IPS-18a (cell line): ENCODE results near the gene TBC1D7.

ENCODE experiments used
- H3K27ac ChIP-seq: one replicate; pipeline ENCODE4 v1.5.1; 2013; ENCODE audit warnings: low read length
- H3K27me3 ChIP-seq: one replicate; pipeline ENCODE4 v1.6.1; 2013; ENCODE audit warnings: mild to moderate bottlenecking, low read length; ENCODE audit not compliant: control insufficient read depth, insufficient read depth
- H3K36me3 ChIP-seq: one replicate; pipeline ENCODE4 v1.6.1; 2013; ENCODE audit warnings: low read depth, low read length; ENCODE audit not compliant: control insufficient read depth
- H3K4me1 ChIP-seq: one replicate; pipeline ENCODE4 v1.6.1; 2013; ENCODE audit warnings: low read depth, low read length; ENCODE audit not compliant: control insufficient read depth
- H3K4me3 ChIP-seq: one replicate; pipeline ENCODE4 v1.5.1; 2013; ENCODE audit warnings: low read length
- H3K9ac ChIP-seq: one replicate; pipeline ENCODE4 v1.6.1; 2013; ENCODE audit warnings: mild to moderate bottlenecking, low read length, moderate library complexity
- H3K9me3 ChIP-seq: one replicate; pipeline ENCODE4 v1.6.1; 2013; ENCODE audit warnings: low read depth, low read length; ENCODE audit not compliant: control insufficient read depth

The TBC1D7 gene

GRCh38 chr6:13355043-13355945 is 27.0 kb upstream of the TBC1D7 start:
- Histone ChIP-seq H3K4me3 (no peak overlapping the region), H3K4me1 (peaks cover 16% of the 10 kb centered on the region), H3K9me3 (no peaks in the 10 kb centered on the region), H3K9ac (no peak overlapping the region), H3K27ac (no peak overlapping the region), H3K27me3 (no peaks in the 10 kb centered on the region), H3K36me3 (no peaks in the 10 kb centered on the region)

- H3K27ac ChIP-seq = no peak overlapping the region
- H3K9ac ChIP-seq = no peak overlapping the region
- no peaks in the 10 kb centered on the region for H3K27me3 ChIP-seq
- no peaks in the 10 kb centered on the region for H3K36me3 ChIP-seq
- peaks cover 16% of the 10 kb centered on the region for H3K4me1 ChIP-seq
- H3K9me3 ChIP-seq = no peaks in the 10 kb centered on the region
- H3K4me3 ChIP-seq = no peak overlapping the region
These were observed 26.1 kb upstream of the TBC1D7 start for GRCh38 chr6:13354331-13355042.

GRCh38 chr6:13352165-13352564 is 23.8 kb upstream of the TBC1D7 start:
- H3K36me3 ChIP-seq = no peaks in the 10 kb centered on the region
- no peak overlapping the region for H3K4me3 ChIP-seq
- H3K27me3 ChIP-seq = no peaks in the 10 kb centered on the region
- peaks cover 11% of the 10 kb centered on the region for H3K4me1 ChIP-seq
- no peak overlapping the region for H3K9ac ChIP-seq
- H3K27ac ChIP-seq = no peak overlapping the region
- H3K9me3 ChIP-seq = no peaks in the 10 kb centered on the region

- H3K27ac ChIP-seq = no peak overlapping the region
- H3K9ac ChIP-seq = no peak overlapping the region
- no peaks in the 10 kb centered on the region for H3K36me3 ChIP-seq
- no peaks in the 10 kb centered on the region for H3K9me3 ChIP-seq
- H3K4me3 ChIP-seq = no peak overlapping the region
- no peaks in the 10 kb centered on the region for H3K27me3 ChIP-seq
- H3K4me1 ChIP-seq = peaks cover 5% of the 10 kb centered on the region
These were observed 22.9 kb upstream of the TBC1D7 start for GRCh38 chr6:13351271-13351670.

- Histone ChIP-seq H3K27ac (no peak overlapping the region), H3K4me3 (no peak overlapping the region), H3K36me3 (no peaks in the 10 kb centered on the region), H3K9ac (no peak overlapping the region), H3K27me3 (no peaks in the 10 kb centered on the region), H3K4me1 (peaks cover 5% of the 10 kb centered on the region), H3K9me3 (no peaks in the 10 kb centered on the region)
These were observed 21.6 kb upstream of the TBC1D7 start for GRCh38 chr6:13349811-13350506.

GRCh38 chr6:13348334-13349113 is 20.2 kb upstream of the TBC1D7 start:
- no peak overlapping the region for H3K27ac ChIP-seq
- no peak overlapping the region for H3K9ac ChIP-seq
- peaks cover 5% of the 10 kb centered on the region for H3K4me1 ChIP-seq
- H3K9me3 ChIP-seq = no peaks in the 10 kb centered on the region
- no peak overlapping the region for H3K4me3 ChIP-seq
- H3K36me3 ChIP-seq = no peaks in the 10 kb centered on the region
- H3K27me3 ChIP-seq = no peaks in the 10 kb centered on the region

- Histone ChIP-seq H3K36me3 (no peaks in the 10 kb centered on the region), H3K27me3 (no peaks in the 10 kb centered on the region), H3K9me3 (no peaks in the 10 kb centered on the region), H3K27ac (no peak overlapping the region), H3K4me3 (no peak overlapping the region), H3K9ac (no peak overlapping the region), H3K4me1 (peaks cover 5% of the 10 kb centered on the region)
These were observed 17.9 kb upstream of the TBC1D7 start for GRCh38 chr6:13346245-13346644.

GRCh38 chr6:13342414-13343019 is 14.2 kb upstream of the TBC1D7 start:
- Histone ChIP-seq H3K9ac (no peak overlapping the region), H3K4me1 (peaks cover 7% of the 10 kb centered on the region), H3K27ac (no peak overlapping the region), H3K4me3 (no peak overlapping the region), H3K9me3 (no peaks in the 10 kb centered on the region), H3K36me3 (no peaks in the 10 kb centered on the region), H3K27me3 (no peaks in the 10 kb centered on the region)

GRCh38 chr6:13339863-13340630 is 11.7 kb upstream of the TBC1D7 start:
- H3K36me3 ChIP-seq = no peaks in the 10 kb centered on the region
- no peaks in the 10 kb centered on the region for H3K27me3 ChIP-seq
- no peak overlapping the region for H3K27ac ChIP-seq
- H3K4me1 ChIP-seq = peaks cover 7% of the 10 kb centered on the region
- H3K9ac ChIP-seq = no peak overlapping the region
- H3K4me3 ChIP-seq = no peak overlapping the region
- no peaks in the 10 kb centered on the region for H3K9me3 ChIP-seq

GRCh38 chr6:13338038-13338437 is 9.7 kb upstream of the TBC1D7 start:
- H3K4me3 ChIP-seq = no peak overlapping the region

More at GRCh38 chr6:13338038-13338437, 9.7 kb upstream of the TBC1D7 start:
- no peak overlapping the region for H3K27ac ChIP-seq
- H3K9ac ChIP-seq = no peak overlapping the region
- H3K36me3 ChIP-seq = no peaks in the 10 kb centered on the region
- peaks cover 7% of the 10 kb centered on the region for H3K4me1 ChIP-seq
- no peaks in the 10 kb centered on the region for H3K27me3 ChIP-seq
- no peaks in the 10 kb centered on the region for H3K9me3 ChIP-seq
